Measurements from ENCODE around the gene CACNA1E. TPM values are rescaled to one million over a fixed set of nuclear protein-coding genes. Genes with fewer than 3 reads are reported as not detected.
A peak's percentile ranks its signal among the peaks of the same experiment; 100 is the strongest.

CACNA1E gene
- total RNA-seq, 6 donors from 2014 or later: 0.17 to 1.4 (median 0.51) TPM

DNA sequence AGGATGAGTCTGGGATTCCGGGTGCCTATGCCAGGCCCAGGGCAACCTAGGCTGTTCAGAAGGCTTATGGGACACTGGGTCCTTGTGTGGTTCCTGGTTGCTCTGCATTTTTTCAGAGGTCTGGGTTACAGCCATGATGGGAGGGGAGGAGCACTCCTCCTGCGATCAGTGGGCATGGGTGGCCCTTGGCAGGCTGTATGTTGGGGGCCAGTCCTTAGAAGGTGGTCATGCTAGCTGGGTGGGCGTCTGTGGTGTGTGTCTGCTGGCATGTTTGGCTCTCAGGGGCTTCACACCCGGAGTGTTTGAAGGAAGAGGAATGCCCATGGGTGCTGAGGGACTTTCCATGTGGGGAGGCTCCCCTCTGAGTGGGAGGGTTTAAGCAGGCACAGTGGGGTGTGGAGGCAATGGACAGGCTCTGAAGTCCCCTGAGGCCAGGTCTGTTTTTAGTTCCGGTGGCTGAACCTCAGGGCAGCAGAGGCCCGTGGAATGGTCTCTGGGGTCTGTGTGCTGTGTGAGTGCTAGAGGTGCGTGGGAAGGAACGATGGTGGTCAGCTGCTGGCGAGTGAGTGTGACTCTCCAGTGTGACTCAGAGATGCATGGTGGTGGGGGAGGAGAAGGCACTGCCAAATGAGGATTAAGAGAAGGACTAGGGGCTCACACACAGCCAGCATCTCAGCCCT, 25.3 kb downstream of the CACNA1E start:
- no peaks in the 10 kb centered on the region for H3K36me3 ChIP-seq
- WGBS, 2 donors: 75 to 83% methylated on average over 5 to 9 of the region's 9 CpGs
- ATAC-seq (ENCODE audit: low FRiP score in 2 of 2) (no peak), DNase-seq (no peak)
- no peaks in the 10 kb centered on the region for H3K27me3 ChIP-seq
- H3K9me3 ChIP-seq: no peaks in the 10 kb centered on the region
- TF ChIP-seq EP300 (IDR thresholded peaks at IDR 0.05): no peak
- TF ChIP-seq POLR2A (IDR thresholded peaks at IDR 0.05): no peak
- TF ChIP-seq, protein P1, sequence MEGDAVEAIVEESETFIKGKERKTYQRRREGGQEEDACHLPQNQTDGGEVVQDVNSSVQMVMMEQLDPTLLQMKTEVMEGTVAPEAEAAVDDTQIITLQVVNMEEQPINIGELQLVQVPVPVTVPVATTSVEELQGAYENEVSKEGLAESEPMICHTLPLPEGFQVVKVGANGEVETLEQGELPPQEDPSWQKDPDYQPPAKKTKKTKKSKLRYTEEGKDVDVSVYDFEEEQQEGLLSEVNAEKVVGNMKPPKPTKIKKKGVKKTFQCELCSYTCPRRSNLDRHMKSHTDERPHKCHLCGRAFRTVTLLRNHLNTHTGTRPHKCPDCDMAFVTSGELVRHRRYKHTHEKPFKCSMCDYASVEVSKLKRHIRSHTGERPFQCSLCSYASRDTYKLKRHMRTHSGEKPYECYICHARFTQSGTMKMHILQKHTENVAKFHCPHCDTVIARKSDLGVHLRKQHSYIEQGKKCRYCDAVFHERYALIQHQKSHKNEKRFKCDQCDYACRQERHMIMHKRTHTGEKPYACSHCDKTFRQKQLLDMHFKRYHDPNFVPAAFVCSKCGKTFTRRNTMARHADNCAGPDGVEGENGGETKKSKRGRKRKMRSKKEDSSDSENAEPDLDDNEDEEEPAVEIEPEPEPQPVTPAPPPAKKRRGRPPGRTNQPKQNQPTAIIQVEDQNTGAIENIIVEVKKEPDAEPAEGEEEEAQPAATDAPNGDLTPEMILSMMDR (IDR thresholded peaks at IDR 0.05): no peak
- no peak for TF ChIP-seq POLR2AphosphoS5 (IDR thresholded peaks at IDR 0.05)
- no peak overlapping the region for H3K4me3 ChIP-seq
- no peaks in the 10 kb centered on the region for H3K4me1 ChIP-seq
- no peak overlapping the region for H3K27ac ChIP-seq

DNA sequence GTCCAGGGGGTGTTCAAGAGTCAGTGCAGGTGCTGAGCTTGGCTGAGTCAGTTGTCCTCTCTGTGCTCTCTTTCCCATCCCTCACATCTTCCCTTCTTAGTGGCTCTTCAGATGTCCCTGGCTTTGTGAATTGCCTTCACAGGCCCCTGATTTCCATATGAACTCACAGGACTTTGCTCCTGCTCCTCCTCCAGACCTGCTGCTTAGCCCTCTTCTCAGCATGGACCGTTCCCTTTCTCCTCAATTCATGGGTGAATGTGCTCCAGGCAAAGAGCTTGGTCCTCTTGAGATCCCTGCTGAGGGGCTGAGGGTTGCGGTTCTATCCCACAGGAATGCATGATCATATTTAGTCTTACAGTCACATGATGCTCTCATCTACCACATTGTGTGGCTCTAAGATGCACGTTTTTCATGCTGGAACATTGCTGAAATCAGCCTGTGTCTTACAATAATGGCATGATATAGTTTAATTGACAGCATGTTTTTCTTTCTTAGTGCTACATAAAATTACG, 30.5 kb downstream of the CACNA1E start:
- DNase-seq (no peak), ATAC-seq (ENCODE audit: low FRiP score in 2 of 2) (no peak)
- Histone ChIP-seq H3K36me3 (no peaks in the 10 kb centered on the region), H3K27me3 (no peaks in the 10 kb centered on the region), H3K4me3 (no peak overlapping the region), H3K27ac (no peak overlapping the region), H3K4me1 (no peaks in the 10 kb centered on the region), H3K9me3 (no peaks in the 10 kb centered on the region)
- WGBS, 2 donors: 66% methylated on average over 4 of the region's 4 CpGs
- TF ChIP-seq EP300 (IDR thresholded peaks at IDR 0.05): no peak
- TF ChIP-seq, protein P1 (IDR thresholded peaks at IDR 0.05): no peak
- TF ChIP-seq POLR2AphosphoS5 (IDR thresholded peaks at IDR 0.05): no peak
- TF ChIP-seq POLR2A (IDR thresholded peaks at IDR 0.05): no peak

DNA sequence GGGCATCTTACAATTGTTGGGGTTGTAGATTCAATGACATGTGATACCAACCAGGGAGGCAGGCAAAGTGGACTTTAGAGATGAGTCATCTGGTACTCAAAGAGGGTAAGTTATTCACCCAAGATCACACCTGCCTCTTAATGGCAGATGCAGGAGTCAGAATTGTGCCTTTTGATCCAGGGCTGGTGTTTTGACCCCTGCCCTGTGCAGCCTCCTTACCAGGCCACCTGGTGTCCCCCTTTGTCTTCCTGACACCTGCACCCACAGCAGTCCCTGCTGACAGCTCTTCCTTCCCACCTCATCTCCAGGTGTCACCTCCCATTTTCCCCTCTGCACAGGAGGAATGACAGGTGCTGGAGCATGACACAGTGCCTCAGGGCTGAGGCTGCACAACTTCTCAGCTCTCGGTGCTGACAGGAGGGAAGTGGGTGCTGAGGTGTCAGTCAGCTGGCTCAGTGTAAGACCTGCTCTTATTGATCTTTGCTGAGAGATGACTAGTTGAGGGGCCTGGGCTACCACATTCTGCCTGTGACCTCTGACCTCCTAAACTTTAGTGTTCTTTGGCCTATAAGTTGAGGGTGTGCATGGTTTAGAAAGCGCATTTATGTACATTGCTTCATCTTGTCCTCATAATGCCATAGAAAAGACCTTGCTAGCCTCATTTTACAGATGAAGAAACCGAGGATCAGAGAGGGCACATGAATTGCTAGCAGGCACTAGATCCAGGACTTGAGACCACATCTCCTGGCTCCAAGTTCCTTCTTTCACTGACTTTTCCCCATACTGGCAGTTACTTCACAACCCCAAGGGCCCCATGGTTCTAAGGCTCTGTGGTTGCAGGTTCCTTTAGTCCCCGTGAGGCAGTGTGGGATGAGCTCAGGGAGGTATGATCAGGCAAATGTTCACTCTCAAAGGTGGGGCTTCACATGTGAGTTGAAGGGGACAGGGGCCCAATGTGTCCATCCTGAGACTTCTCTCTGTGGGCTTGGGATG, 31.3 kb downstream of the CACNA1E start:
- Histone ChIP-seq H3K36me3 (no peaks in the 10 kb centered on the region), H3K27ac (no peak overlapping the region), H3K4me3 (no peak overlapping the region), H3K9me3 (no peaks in the 10 kb centered on the region), H3K4me1 (no peaks in the 10 kb centered on the region), H3K27me3 (no peaks in the 10 kb centered on the region)
- WGBS, 2 donors: 67 to 75% methylated on average over 4 of the region's 4 CpGs
- DNase-seq (no peak), ATAC-seq (ENCODE audit: low FRiP score in 2 of 2) (no peak)
- no peak for TF ChIP-seq POLR2A (IDR thresholded peaks at IDR 0.05)
- TF ChIP-seq, protein P1 (IDR thresholded peaks at IDR 0.05): no peak
- TF ChIP-seq POLR2AphosphoS5 (IDR thresholded peaks at IDR 0.05): no peak
- no peak for TF ChIP-seq EP300 (IDR thresholded peaks at IDR 0.05)

DNA sequence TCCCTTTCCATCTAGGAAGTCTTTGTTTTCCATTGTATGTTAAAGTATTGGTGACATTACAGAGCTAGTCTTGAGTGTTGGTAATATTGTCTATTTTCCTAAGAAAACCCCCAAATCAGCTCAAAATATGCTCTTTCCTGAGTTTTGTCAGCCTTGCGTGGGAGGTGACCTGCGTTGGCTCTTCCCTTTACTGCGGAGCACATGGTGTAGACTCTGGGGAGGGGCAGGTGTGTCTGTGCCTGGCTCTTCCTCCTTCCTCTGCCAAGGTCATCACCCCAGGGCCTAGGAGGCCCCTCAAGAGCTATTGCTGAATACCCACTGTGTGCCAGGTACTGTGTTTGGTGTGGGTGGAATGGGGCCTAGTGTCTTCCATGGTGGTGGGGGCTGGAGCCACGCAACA, 33.4 kb downstream of the CACNA1E start:
- no peak overlapping the region for H3K27ac ChIP-seq
- H3K27me3 ChIP-seq: no peaks in the 10 kb centered on the region
- H3K36me3 ChIP-seq: no peaks in the 10 kb centered on the region
- no peaks in the 10 kb centered on the region for H3K4me1 ChIP-seq
- no peaks in the 10 kb centered on the region for H3K9me3 ChIP-seq
- 85 to 91% methylated on average over 4 of the region's 4 CpGs for WGBS, 2 donors
- ATAC-seq (ENCODE audit: low FRiP score in 2 of 2): peak in 1 of 2 donors; percentile 14
- no peak for TF ChIP-seq POLR2A (IDR thresholded peaks at IDR 0.05)
- TF ChIP-seq EP300 (IDR thresholded peaks at IDR 0.05): no peak
- TF ChIP-seq, protein P1 (IDR thresholded peaks at IDR 0.05): no peak
- no peak for TF ChIP-seq POLR2AphosphoS5 (IDR thresholded peaks at IDR 0.05)
- DNase-seq: no peak
- H3K4me3 ChIP-seq: no peak overlapping the region
